NCI-H2171 (cell line): Measurements from ENCODE around the gene ZNF267.
"Not testable (repeated sequence)": the region's sequence is repeated elsewhere in the genome, so short reads cannot be mapped to it uniquely, and the experiment has no call there.

Experiments used
- DNase-seq: peaks from one replicate; lab custom pipeline; 2025; lab: John Stamatoyannopoulos, UW

The ZNF267 gene

GRCh38 chr16:31873556-31874365 lies at the start of gene ZNF267:
ZNF267 (plus strand) TSS chr16:31873807; CDS start chr16:31873967, 160 bp downstream.
- DNase-seq: peak; percentile 95

GRCh38 chr16:31833047-31833446 lies 40.6 kb upstream of the ZNF267 start:
- DNase-seq: no peak

- not testable (repeated sequence) for DNase-seq
These were observed 37.2 kb upstream of the ZNF267 start for GRCh38 chr16:31836396-31836795.

- no peak for DNase-seq
These were observed 30.7 kb upstream of the ZNF267 start for GRCh38 chr16:31842864-31843263.

- DNase-seq: not testable (repeated sequence)
These were observed 25.0 kb upstream of the ZNF267 start for GRCh38 chr16:31848572-31848971.

- no peak for DNase-seq
These were observed 20.3 kb upstream of the ZNF267 start for GRCh38 chr16:31853291-31853690.

- no peak for DNase-seq
These were observed 13.1 kb upstream of the ZNF267 start for GRCh38 chr16:31860508-31860907.

GRCh38 chr16:31861455-31861854 lies 12.2 kb upstream of the ZNF267 start:
- no peak for DNase-seq

GRCh38 chr16:31862761-31863160 lies 10.8 kb upstream of the ZNF267 start:
- no peak for DNase-seq

GRCh38 chr16:31868164-31868563 lies 5.4 kb upstream of the ZNF267 start:
- DNase-seq: no peak

GRCh38 chr16:31868691-31869167 lies 4.9 kb upstream of the ZNF267 start:
- DNase-seq: peak; percentile 36

GRCh38 chr16:31869511-31870201 lies 4.0 kb upstream of the ZNF267 start:
- no peak for DNase-seq

- DNase-seq: no peak
These were observed 2.8 kb upstream of the ZNF267 start for GRCh38 chr16:31870809-31871208.

GRCh38 chr16:31871510-31871909 lies 2.1 kb upstream of the ZNF267 start:
- DNase-seq: no peak

- no peak for DNase-seq
These were observed 1.4 kb upstream of the ZNF267 start for GRCh38 chr16:31872201-31872600.

GRCh38 chr16:31874366-31875111 lies 932 bp downstream of the ZNF267 start:
- no peak for DNase-seq

- DNase-seq: no peak
These were observed 1.7 kb downstream of the ZNF267 start for GRCh38 chr16:31875112-31875803.

GRCh38 chr16:31875928-31876547 lies 2.4 kb downstream of the ZNF267 start:
- DNase-seq: no peak

- no peak for DNase-seq
These were observed 3.6 kb downstream of the ZNF267 start for GRCh38 chr16:31876951-31877828.

GRCh38 chr16:31877876-31878642 lies 4.5 kb downstream of the ZNF267 start:
- no peak for DNase-seq
